GM19099 (cell line): ENCODE data around the gene PCDHA10.

Experiments
- POLR2A ChIP-seq: IDR thresholded peaks from 3 replicates; pipeline ENCODE4 v1.6.1; 2011; ENCODE audit warnings: low read depth; ENCODE audit not compliant: insufficient read length; ENCODE audit errors: extremely low read depth

Gene PCDHA10

GRCh38 chr5:140875085-140876065 is 19.7 kb downstream of the PCDHA10 start, which contains the start of gene PCDHA12:
Gene PCDHA12, plus strand, starts transcription at chr5:140875308. Its CDS starts 165 bp downstream, at chr5:140875473.
- no peak for TF ChIP-seq POLR2A

GRCh38 chr5:140877262-140877581 is 21.5 kb downstream of the PCDHA10 start:
- no peak for TF ChIP-seq POLR2A

- no peak for TF ChIP-seq POLR2A
Observed at GRCh38 chr5:140881889-140882590, 26.3 kb downstream of the PCDHA10 start, which contains the start of gene PCDHA13. Gene PCDHA13, plus strand, starts transcription at chr5:140882124. Its CDS starts 145 bp downstream, at chr5:140882269.

DNA sequence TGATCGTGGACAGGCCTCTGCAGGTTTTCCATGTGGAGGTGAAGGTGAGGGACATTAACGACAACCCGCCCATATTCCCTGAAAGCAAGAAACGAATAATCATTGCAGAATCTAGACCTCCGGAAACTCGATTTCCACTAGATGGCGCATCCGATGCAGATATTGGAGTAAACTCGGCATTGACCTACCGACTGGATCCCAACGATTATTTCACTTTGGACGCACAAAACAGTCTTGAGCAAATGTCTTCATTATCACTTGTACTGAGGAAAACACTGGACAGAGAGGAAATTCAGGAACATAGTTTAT is 26.8 kb downstream of the PCDHA10 start:
- no peak for TF ChIP-seq POLR2A

DNA sequence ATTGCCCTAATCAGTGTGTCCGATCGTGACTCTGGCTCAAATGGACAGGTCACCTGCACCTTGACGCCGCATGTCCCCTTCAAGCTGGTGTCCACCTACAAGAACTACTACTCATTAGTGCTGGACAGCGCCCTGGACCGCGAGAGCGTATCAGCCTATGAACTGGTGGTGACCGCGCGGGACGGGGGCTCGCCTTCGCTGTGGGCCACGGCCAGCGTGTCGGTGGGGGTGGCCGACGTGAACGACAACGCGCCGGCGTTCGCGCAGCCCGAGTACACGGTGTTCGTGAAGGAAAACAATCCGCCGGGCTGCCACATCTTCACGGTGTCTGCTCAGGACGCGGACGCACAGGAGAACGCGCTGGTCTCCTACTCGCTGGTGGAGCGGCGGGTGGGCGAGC is 27.7 kb downstream of the PCDHA10 start:
- no peak for TF ChIP-seq POLR2A

GRCh38 chr5:140883927-140884697 is 28.4 kb downstream of the PCDHA10 start:
- no peak for TF ChIP-seq POLR2A

DNA sequence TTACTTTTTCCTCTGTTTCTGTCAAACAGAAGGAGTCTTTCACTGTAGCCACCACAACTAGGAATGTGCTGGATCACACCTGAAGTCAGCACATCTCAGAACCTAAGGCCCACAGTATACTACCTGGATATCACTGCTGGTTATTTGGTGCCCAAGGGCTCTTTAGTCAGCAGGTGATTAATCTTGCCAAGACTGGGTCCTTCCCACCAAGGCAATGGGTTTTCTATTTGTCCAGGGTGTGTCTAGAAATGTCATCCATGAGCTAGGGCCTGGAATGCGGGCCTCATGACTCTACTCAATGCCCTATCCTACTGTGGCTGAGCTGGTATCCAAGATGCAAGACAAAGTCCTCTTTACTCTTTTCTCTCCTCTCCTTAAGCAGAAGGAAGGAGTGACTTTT is 60.6 kb downstream of the PCDHA10 start:
- no peak for TF ChIP-seq POLR2A
